GM23338 (cell line): Measurements from ENCODE around the gene TULP3. TPM values are rescaled to one million over a fixed set of nuclear protein-coding genes. Genes with fewer than 3 reads are reported as not detected.

Experiments used
- ATAC-seq: fragments of 200-7000 bp; cut with Tn5 transposase; 3 replicates; pipeline ENCODE4 v1.9.1; 2020
- DNase-seq: peaks from one replicate; pipeline ENCODE4 v3.0.0-alpha.2; 2015; ENCODE audit warnings: low spot score
- H2AFZ ChIP-seq: fragments of 200-600 bp; sonication (generic); 2 replicates; pipeline ENCODE4 v1.8.0; 2016; ENCODE audit warnings: antibody characterized with exemption, mild to moderate bottlenecking, moderate library complexity
- H3F3A ChIP-seq: fragments of 200-600 bp; sonication (generic); replicated peaks from 2 replicates; pipeline ENCODE4 v1.8.0; 2017; ENCODE audit warnings: antibody characterized with exemption, mixed run types, low read depth
- H3K27ac ChIP-seq: fragments of 200-600 bp; sonication (generic); 2 replicates; pipeline ENCODE4 v1.6.1; 2016; ENCODE audit warnings: low read depth
- H3K27me3 ChIP-seq: fragments of 200-600 bp; sonication (generic); 2 replicates; pipeline ENCODE4 v1.8.0; 2016; ENCODE audit warnings: mild to moderate bottlenecking, mixed run types, moderate library complexity; ENCODE audit not compliant: insufficient read depth
- H3K36me3 ChIP-seq: fragments of 200-600 bp; sonication (generic); 2 replicates; pipeline ENCODE4 v1.8.0; 2016; ENCODE audit warnings: mild to moderate bottlenecking; ENCODE audit not compliant: insufficient read depth
- H3K4me1 ChIP-seq: fragments of 200-600 bp; sonication (generic); 2 replicates; pipeline ENCODE4 v1.8.0; 2016; ENCODE audit warnings: mild to moderate bottlenecking, moderate library complexity; ENCODE audit not compliant: insufficient read depth
- H3K4me2 ChIP-seq: fragments of 200-600 bp; sonication (generic); 2 replicates; pipeline ENCODE4 v1.7.1; 2017; ENCODE audit warnings: mixed run types
- H3K4me3 ChIP-seq: fragments of 200-600 bp; sonication (generic); 2 replicates; pipeline ENCODE4 v1.6.1; 2016; ENCODE audit warnings: mixed run types
- H3K79me2 ChIP-seq: fragments of 200-600 bp; sonication (generic); replicated peaks from 2 replicates; pipeline ENCODE4 v1.8.0; 2017; ENCODE audit warnings: mild to moderate bottlenecking; ENCODE audit not compliant: insufficient read depth
- H3K9me2 ChIP-seq: fragments of 200-600 bp; sonication (generic); 2 replicates; pipeline ENCODE4 v1.8.0; 2017; ENCODE audit not compliant: insufficient read depth
- H4K20me1 ChIP-seq: fragments of 200-600 bp; sonication (generic); replicated peaks from 2 replicates; pipeline ENCODE4 v1.8.0; 2017; ENCODE audit warnings: mild to moderate bottlenecking; ENCODE audit not compliant: insufficient read depth
- H3K27ac Mint-ChIP-seq: 2 replicates; pipeline ENCODE4 v1.8.0; 2020; ENCODE audit warnings: inconsistent platforms, mild to moderate bottlenecking, moderate library complexity, mixed read lengths
- H3K27me3 Mint-ChIP-seq: 3 replicates; pipeline ENCODE4 v1.8.0; 2022; ENCODE audit warnings: low read depth, mild to moderate bottlenecking, moderate library complexity, mixed read lengths, inconsistent platforms; ENCODE audit not compliant: insufficient read depth, poor library complexity
- H3K36me3 Mint-ChIP-seq: 3 replicates; pipeline ENCODE4 v1.8.0; 2021; ENCODE audit warnings: low read depth, mild to moderate bottlenecking, inconsistent platforms, moderate library complexity, mixed read lengths
- H3K4me1 Mint-ChIP-seq: 3 replicates; pipeline ENCODE4 v1.8.0; 2020; ENCODE audit warnings: mild to moderate bottlenecking, inconsistent platforms, mixed read lengths
- H3K4me3 Mint-ChIP-seq: 3 replicates; pipeline ENCODE4 v1.8.0; 2021; ENCODE audit warnings: moderate library complexity, mild to moderate bottlenecking, inconsistent platforms, mixed read lengths
- H3K9me3 Mint-ChIP-seq: 3 replicates; pipeline ENCODE4 v1.8.0; 2020; ENCODE audit warnings: moderate library complexity, mild to moderate bottlenecking, inconsistent platforms, mixed read lengths
- CREB1 ChIP-seq: fragments of 250-450 bp; sonication (Bioruptor Pico); IDR thresholded peaks from 2 replicates; pipeline ENCODE4 v1.5.0; 2020; ENCODE audit warnings: low read depth, mild to moderate bottlenecking, moderate library complexity
- CTCF ChIP-seq, 2 experiments: fragments of 200-600 bp in 1 of 2; sonication (generic) in 1 of 2; conservative IDR thresholded peaks; 2 replicates each; pipeline versions ENCODE4 v1.5.1 to v1.6.1; 2016 to 2017; ENCODE audit warnings: antibody characterized with exemption in 2 of 2, low read depth in 2 of 2, mild to moderate bottlenecking in 2 of 2, moderate library complexity in 1 of 2
- ETS1 ChIP-seq: IDR thresholded peaks from 2 replicates; pipeline ENCODE4 v1.6.1; 2016; ENCODE audit warnings: antibody characterized with exemption
- EZH2 ChIP-seq: fragments of 200-600 bp; sonication (generic); IDR thresholded peaks from one replicate; pipeline ENCODE4 v1.8.0; 2017; ENCODE audit warnings: antibody characterized with exemption, mild to moderate bottlenecking, low read depth; ENCODE audit not compliant: unreplicated experiment
- EZH2phosphoT487 ChIP-seq: fragments of 200-600 bp; sonication (generic); IDR thresholded peaks from one replicate; pipeline ENCODE4 v1.8.1; 2018; ENCODE audit warnings: antibody characterized with exemption; ENCODE audit not compliant: unreplicated experiment
- JUNB ChIP-seq: IDR thresholded peaks from one replicate; pipeline ENCODE4 v1.6.1; 2016; ENCODE audit warnings: antibody characterized with exemption; ENCODE audit not compliant: unreplicated experiment
- NANOG ChIP-seq: IDR thresholded peaks from 2 replicates; pipeline ENCODE4 v1.6.1; 2016; ENCODE audit warnings: antibody characterized with exemption, borderline replicate concordance
- REST ChIP-seq: IDR thresholded peaks from one replicate; pipeline ENCODE4 v1.6.1; 2018; ENCODE audit warnings: antibody characterized with exemption; ENCODE audit not compliant: unreplicated experiment
- STAT1 ChIP-seq: IDR thresholded peaks from one replicate; pipeline ENCODE4 v1.6.1; 2016; ENCODE audit warnings: antibody characterized with exemption; ENCODE audit not compliant: unreplicated experiment
- ZNF114 ChIP-seq: fragments of 250-450 bp; sonication (Bioruptor Pico); IDR thresholded peaks from 2 replicates; pipeline ENCODE4 v1.5.0; 2020; ENCODE audit warnings: mild to moderate bottlenecking, moderate library complexity
- ZNF331 ChIP-seq: fragments of 250-450 bp; sonication (Bioruptor Pico); IDR thresholded peaks from 2 replicates; pipeline ENCODE4 v1.5.0; 2020; ENCODE audit warnings: low read depth, mild to moderate bottlenecking, moderate library complexity
- polyA plus RNA-seq: library from polyadenylated mRNA; unstranded; fragments of >200 nt; fragmentation: Nextera tagmentation; extraction: Ambion mirVana; gene quantifications from 2 replicates; pipeline ENCODE4 v1.2.1, GENCODE V29; 2016
- total RNA-seq: library from RNA; depleted of rRNA; stranded (reverse); fragments of >200 nt; shearing (Covaris generic); gene quantifications from 2 replicates; pipeline ENCODE4 v1.2.3, GENCODE V29; 2014

Gene TULP3
- total and polyA plus RNA-seq, 2 experiments from 2014 or later = 15.1 to 18.8 TPM

- DNase-seq (peak; percentile 22), ATAC-seq (no peak)
- Histone ChIP-seq H2AFZ (no peak overlapping the region), H3K79me2 (no peaks in the 10 kb centered on the region), H4K20me1 (peaks cover 9% of the 10 kb centered on the region; the same call in 1 of the 2 replicates), H3K4me1 (peaks cover 8% of the 10 kb centered on the region; the same call in 1 of the 2 replicates), H3K4me2 (no peak overlapping the region), H3K27me3 (no peaks in the 10 kb centered on the region), H3K36me3 (peaks cover 18% of the 10 kb centered on the region; the same call in 1 of the 2 replicates), H3K27ac (no peak overlapping the region), H3F3A (0 out of 2 replicates have a peak, but pooled peaks cover 7% of the 10 kb centered on the region), H3K4me3 (no peak overlapping the region), H3K9me2 (no peaks in the 10 kb centered on the region)
- H3K9me3 Mint-ChIP-seq = no peaks in the 10 kb centered on the region
- TF ChIP-seq JUNB = no peak
- H3K27me3 Mint-ChIP-seq = peaks cover 26% of the 10 kb centered on the region
- H3K27ac Mint-ChIP-seq = no peak overlapping the region
- peaks cover 32% of the 10 kb centered on the region for H3K36me3 Mint-ChIP-seq
- H3K4me3 Mint-ChIP-seq = no peak overlapping the region
- H3K4me1 Mint-ChIP-seq = peaks cover 18% of the 10 kb centered on the region
These were observed 34.6 kb upstream of the TULP3 start for GRCh38 chr12:2856051-2856450.

- Mint-ChIP-seq H3K9me3 (no peaks in the 10 kb centered on the region), H3K4me3 (no peak within 1 kb of the TSS), H3K36me3 (peaks cover 42% of the 10 kb centered on the region), H3K27me3 (peaks cover 26% of the 10 kb centered on the region), H3K4me1 (peaks cover 18% of the 10 kb centered on the region), H3K27ac (peak within 1 kb of the TSS; percentile 44; the same call in 1 of the 2 replicates)
- Histone ChIP-seq H3K27me3 (no peaks in the 10 kb centered on the region), H3K36me3 (peaks cover 22% of the 10 kb centered on the region), H3K4me2 (0 out of 2 replicates have a peak within 1 kb of the TSS, but pooled peaks have one; percentile 57), H2AFZ (no peak within 1 kb of the TSS), H3K27ac (no peak within 1 kb of the TSS), H3K79me2 (no peaks in the 10 kb centered on the region), H3F3A (0 out of 2 replicates have a peak, but pooled peaks cover 7% of the 10 kb centered on the region), H4K20me1 (peaks cover 9% of the 10 kb centered on the region; the same call in 1 of the 2 replicates), H3K9me2 (no peaks in the 10 kb centered on the region), H3K4me3 (no peak within 1 kb of the TSS), H3K4me1 (peaks cover 8% of the 10 kb centered on the region; the same call in 1 of the 2 replicates)
- DNase-seq = peak; percentile 87
- ATAC-seq = peak; percentile 53
- TF ChIP-seq REST (no peak), EZH2 (no peak), ZNF331 (CRISPR knock-in tag) (no peak), ZNF114 (CRISPR knock-in tag) (no peak), CTCF (conservative IDR thresholded peaks at IDR 0.05; ENCODE audit: low read depth in 2 of 2) (no peak), CREB1 (CRISPR knock-in tag) (no peak), NANOG (no peak), JUNB (no peak), STAT1 (no peak), EZH2phosphoT487 (no peak), ETS1 (no peak)
These were observed 33.7 kb upstream of the TULP3 start, which contains the start of gene TEX52 for GRCh38 chr12:2857021-2857431. Gene TEX52 (minus strand): TSS chr12:2857039. CDS start chr12:2857026, 13 bp downstream.
